Medulla oblongata (tissue), 1 donor: Measurements from ENCODE around the gene DGKH.
A peak's percentile ranks its signal among the peaks of the same experiment; 100 is the strongest.
"Not testable (repeated sequence)": the region's sequence is repeated elsewhere in the genome, so short reads cannot be mapped to it uniquely, and the experiment has no call there.

Experiments
- DNase-seq: peaks from one replicate; pipeline ENCODE4 v3.0.0-alpha.2; 2015; ENCODE audit errors: extremely low spot score

Gene DGKH

DNA sequence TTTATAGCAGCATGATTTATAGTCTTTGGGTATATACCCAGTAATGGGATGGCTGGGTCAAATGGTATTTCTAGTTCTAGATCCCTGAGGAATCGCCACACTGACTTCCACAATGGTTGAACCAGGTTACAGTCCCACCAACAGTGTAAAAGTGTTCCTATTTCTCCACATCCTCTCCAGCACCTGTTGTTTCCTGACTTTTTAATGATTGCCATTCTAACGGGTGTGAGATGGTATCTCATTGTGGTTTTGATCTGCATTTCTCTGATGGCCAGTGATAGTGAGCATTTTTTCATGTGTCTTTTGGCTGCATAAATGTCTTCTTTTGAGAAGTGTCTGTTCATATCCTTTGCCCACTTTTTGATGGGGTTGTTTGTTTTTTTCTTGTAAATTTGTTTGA, 114.9 kb downstream of the DGKH start:
- not testable (repeated sequence) for DNase-seq

DNA sequence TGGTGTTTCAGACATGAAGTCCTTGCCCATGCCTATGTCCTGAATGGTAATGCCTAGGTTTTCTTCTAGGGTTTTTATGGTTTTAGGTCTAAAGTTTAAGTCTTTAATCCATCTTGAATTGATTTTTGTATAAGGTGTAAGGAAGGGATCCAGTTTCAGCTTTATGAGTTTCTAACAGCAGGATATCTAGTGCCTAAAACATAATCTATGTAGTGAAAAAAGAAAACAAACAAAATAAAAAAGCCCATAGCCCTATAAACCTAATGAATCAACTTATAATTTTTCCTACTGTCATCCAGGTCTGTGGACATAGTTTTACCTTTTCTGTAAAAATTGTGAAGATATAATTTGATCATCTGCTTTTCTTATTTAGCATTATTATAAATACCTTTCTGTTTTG, 115.5 kb downstream of the DGKH start:
- DNase-seq, result not testable (repeated sequence)

DNA sequence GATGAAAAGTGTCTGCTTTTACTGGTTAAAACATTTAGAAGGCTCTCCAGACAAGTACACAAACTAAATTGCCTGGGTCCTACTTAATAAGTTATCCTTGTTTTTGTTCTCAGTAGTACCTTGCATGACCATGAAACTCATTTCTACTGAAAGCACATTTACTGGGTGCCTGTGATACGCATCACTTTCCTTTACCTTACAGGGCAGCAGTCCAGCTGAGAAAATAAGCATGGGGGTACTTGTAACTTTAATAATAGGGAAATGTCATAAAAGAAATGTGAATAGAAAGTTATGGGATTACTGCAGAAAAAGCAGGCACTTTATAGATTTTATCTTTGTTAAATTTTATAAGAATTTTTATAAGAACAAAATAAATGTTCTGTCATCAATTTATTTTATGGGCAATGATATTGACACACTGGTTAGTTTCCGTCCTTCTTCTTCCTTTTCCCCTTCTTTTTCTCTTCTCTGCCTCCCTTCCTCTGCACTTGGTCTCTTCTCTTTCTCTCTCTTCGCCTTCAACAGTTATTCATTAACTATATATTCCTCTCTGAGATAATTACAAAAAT, 116.2 kb downstream of the DGKH start:
- no peak for DNase-seq

DNA sequence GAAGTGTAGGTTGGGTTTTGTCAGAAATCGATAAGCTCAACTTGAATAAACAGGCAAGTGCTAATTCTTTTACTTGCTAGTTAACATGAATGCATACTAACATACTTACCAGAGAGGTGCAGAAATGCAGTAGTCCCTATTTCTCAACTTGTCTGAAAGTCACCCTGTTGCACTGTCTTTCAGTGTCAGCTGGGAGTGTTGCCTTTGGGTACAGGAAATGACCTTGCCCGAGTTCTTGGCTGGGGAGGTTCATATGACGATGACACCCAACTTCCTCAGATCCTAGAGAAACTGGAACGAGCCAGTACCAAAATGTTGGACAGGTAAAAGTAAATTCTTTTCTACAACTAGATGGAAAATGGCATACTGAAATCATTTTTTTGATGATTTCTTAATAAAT, 120.0 kb downstream of the DGKH start:
- DNase-seq, result no peak

DNA sequence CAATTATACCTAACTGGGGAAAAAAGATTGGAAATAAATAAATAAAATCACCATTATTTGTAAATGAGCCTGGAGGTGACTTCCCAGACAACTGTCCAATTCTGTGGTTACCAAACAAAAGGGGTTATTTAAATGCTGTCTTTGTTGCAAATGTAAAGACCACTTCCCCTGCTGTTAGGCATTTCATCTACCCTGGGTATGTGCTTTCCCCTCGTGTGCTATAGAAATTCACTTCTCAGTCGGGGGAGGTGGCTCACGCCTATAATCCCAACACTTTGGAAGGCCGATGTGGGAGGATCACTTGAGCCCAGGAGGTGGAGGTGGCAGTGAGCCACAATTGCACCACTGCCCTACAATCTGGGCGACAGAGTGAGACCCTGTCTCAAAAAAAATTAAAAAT, 121.6 kb downstream of the DGKH start:
- DNase-seq, result no peak

DNA sequence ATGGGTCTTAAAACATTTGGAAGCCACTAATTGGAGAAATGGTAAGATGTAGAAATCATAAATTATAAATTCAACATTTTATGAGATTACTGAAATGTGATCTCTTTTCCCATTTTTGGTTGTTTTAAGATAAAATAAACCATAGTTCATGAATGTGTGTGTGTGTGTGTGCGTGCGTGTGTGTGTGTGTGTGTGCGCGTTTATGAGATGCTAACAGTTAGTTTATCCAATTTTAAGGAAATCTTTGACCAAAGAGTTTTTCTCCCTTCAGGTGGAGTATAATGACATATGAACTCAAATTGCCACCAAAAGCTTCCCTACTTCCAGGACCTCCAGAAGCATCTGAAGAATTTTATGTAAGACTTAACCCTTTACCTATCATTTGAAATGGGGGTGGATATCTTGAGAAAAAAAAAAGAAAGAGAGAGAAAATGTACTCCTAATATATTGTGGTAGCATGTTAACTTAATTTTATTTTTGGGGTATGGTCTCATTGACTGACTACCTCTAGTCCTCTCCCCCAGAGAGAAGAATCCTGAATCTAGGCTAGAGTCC, 125.4 kb downstream of the DGKH start:
- DNase-seq, result no peak

DNA sequence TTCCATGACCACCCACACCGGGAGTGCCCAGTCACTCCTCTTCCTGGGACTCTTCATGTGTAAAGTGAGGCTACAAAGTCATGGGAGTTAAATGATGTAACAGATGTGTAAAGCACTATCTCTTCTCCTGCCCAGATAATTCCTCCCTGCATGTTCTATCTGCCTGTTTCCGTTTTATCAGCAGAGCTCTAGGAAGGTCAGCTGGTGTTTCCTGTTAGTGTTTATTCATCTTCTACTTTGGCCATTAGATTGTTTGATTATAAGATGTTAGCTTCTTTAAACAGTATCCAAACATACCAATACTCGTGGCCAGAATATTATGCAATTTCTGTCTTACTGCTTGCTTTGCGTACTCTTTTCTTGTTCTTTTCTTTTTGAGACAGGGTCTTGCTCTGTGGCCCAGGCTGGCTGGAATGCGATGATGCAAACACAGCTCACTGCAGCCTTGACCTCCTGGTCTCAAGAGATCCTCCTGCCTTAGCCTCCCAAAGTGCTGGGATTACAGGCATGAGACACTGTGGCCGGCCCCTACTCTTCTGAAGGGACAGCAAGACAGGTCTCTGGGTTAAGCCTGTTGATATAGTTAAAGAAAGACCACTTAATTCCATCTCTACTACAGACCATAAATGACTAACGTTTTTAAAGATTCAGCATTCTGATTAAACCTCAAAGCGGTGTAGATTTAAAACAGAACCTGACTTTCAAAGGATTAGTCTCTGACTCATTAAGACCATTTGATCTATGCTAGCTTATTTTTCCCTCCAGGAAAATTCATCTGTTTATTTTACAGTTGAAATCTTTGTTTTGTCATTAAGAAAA, 126.1 kb downstream of the DGKH start:
- DNase-seq, result no peak

DNA sequence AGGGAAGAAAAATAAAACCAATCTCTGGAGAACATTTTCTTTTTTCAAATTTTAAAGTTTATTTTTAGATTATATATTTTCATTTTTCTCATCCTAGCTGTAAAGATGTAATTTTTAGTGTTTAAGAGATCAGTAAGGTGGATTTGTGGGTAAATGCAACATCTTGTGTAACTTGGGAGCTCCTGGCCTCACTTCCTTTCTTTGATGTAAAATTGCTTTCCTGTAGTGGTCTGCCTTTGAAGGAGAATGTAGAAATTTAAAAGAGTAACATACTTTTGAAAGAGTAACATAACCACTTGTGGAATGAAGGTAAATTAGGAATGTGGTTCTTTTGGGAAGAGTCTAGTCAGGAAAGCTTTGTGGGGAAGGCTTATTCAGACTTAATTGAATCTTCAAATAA, 127.8 kb downstream of the DGKH start:
- no peak for DNase-seq

DNA sequence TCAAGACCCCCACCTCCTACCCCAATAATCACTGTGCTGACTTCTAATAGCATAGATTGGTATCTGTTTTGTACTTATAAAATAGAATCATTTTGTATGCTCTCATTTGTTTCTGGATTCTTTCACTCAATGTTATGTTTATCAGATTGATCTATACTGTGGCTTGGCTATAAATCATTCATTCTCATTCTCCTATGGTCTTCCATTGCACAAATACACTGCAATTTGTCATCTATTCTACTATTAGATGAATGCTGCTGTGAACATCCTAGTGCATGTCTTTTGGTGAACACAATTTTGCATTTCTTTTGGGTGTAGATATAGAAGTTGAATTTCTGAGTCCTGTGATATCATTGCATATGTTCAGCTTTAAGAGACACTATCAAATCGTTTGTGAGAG, 128.7 kb downstream of the DGKH start:
- DNase-seq, result no peak

DNA sequence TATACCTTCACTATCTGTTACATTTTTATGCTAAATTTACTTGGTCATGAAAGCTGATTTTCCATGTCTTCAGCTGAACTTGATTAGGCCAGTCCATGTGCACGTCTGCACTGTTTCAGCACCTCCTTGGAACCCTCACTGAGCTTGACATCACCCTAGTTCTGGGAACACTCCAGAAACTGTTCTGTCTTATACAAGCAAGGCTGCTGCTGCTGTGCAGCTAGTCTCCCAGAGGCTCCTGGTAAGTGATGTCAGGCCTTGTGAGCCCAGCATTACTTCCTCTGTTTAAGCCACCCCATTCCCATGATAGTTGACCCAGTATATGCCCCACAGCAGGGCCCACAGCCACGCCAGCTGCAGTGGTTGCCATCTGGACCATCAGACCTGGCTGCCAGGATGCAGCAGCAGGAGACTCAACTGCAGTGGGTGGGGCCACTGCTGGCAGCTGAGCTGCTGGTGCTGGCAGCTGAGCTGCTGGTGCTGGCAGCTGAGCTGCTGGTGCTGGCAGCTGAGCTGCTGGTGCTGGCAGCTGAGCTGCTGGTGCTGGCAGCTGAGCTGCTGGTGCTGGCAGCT, 133.0 kb downstream of the DGKH start:
- no peak for DNase-seq

DNA sequence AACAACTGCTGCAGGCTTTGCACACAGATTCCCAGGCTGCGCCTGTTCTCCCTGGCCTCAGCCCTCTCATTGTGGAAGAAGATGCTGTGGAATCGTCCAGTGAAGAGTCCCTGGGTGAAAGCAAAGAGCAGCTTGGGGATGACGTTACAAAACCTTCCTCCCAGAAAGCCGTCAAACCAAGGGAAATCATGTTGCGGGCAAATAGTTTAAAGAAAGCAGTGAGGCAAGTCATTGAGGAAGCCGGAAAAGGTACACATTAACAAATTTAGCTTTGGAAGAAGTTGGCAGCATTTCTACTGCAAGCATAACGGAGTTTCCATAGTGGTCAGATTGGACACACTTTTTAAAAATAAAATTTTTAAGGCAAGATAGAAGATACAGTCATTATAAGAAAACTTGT, 140.6 kb downstream of the DGKH start:
- no peak for DNase-seq

DNA sequence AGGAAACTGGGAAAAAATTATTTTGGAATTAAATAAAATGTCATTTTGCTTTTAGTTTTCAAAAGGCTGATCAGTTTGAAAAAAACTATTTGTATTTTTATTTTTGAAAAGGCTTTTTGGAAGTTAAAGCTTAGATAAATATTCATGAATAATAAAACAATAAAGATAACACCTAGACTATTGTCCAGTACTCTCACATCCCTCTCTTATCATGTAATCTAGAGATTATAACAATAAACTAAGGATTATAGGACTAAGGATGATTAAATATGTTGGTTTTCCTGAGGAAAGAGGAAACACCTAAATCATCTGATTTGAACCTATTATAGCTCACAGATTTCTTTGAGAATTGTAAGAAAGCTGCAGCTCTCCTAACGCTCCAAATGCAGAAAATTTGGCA, 142.1 kb downstream of the DGKH start:
- DNase-seq, result no peak

DNA sequence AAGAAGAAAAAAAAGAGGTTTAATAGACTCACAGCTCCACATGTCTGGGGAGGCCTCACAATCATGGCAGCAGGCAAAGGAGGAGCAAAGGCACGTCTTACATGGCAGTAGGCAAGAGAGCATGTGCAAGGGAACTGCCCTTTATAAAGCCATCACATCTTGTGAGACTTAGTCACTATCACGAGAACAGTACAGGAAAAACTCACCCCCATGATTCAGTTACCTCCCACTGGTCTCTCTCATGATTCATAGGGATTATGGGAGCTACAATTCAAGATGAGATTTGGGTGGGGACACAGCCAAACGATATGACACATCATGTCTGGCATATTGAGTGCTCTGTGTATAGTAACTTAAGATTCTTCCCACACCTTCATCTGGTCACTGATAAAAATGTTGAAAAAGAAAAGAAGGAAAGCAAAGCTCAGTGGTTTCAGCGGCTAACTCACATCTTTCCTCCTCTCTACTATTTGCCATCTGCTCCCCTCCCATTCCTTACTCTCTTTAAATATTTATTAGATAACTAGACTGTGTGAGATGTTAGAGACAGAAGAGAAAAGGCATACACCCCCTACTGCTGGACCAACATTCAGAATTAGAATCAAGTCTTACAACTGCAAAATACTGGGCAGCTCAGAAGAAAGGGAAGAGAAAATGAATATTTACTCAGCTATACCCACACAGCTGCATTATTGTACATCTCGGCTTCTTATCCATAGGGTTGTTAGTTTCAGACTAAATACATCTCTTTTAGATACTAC, 163.4 kb downstream of the DGKH start:
- DNase-seq, result no peak

DNA sequence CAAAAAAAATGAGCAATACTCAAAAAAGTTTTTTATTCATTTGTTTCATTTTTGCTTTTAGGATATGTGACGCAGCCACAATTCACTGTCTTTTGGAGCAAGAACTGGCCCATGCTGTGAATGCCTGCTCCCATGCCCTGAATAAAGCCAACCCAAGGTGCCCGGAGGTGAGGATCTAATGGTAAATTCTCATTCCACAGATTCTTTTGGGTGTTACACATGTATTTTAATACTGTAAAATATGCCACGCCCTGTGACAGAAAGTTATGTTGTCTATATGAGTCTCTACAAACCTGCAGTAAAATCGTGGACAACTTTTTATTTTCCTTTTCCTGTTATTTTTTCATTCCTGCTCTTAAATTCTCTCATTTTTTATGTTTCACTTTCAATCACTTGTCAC, 166.0 kb downstream of the DGKH start:
- no peak for DNase-seq

DNA sequence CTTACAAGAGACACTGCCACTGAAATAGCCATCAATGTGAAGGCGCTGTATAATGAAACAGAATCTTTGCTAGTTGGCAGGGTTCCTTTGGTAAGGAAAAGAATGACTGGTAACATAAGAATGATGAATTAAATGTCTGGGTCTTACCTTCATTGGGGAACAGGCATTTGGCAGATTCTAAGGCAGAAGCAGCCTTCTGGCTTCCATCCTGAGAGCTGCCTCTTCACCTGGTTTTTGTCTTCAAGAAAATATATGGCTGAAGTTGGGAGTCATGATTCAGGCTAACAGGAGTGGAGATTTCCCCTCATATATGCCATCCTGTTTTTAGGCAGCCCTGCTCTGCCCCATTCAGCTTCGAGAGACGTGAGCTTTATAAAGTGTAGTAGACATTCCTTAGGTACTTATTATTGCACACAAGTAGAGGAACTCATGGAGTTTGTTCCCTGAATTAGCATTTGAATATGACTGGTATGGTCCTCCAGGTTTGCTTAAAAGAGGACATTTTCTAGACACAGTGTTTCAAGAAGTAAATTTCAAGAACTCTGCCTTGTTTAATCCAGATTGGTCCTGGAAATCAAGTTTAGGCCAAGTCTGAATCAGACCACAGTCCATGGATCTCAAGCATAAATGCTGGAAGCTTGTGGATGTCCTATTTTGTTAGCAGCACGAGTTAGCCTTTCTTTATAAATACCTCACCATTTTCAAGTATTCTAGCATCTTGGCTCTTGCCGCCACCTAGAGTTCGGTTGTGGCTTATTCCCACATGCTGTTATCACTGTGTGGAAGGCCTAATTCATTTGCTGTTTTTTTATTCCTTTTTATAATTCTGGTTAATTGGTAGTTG, 167.4 kb downstream of the DGKH start:
- peak; percentile 31 for DNase-seq

DNA sequence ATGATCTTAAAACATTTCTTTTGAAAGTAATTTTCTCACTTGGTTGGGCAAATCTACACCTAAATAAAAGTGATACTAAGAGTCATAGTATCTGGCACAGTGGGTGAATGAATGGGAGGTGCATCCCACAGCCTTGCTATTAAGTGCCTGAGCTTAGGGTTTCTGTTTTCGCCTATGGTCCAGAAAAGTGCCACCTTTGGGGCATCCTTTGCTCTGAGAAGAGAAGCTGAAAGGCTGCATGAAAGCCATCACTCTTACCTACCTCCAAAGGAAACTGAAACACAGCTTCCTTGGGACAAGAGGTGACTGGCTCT, 167.9 kb downstream of the DGKH start:
- no peak for DNase-seq

DNA sequence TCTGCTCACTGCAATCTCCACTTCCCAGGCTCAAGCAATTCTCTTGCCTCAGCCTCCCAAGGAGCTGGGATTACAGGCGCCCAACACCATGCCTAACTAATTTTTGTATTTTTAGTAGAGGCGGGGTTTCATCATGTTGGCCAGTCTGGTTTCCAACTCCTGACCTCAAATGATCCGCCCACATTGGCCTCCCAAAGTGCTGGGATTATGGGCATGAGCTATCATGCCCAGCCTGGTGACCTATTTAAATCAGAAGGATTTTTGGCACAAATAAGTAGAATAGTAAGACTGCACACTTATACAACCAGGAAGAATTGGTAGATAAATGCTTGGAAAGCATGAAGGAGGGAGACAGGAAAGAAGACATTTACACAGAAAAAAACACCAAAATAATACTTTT, 170.1 kb downstream of the DGKH start:
- no peak for DNase-seq

DNA sequence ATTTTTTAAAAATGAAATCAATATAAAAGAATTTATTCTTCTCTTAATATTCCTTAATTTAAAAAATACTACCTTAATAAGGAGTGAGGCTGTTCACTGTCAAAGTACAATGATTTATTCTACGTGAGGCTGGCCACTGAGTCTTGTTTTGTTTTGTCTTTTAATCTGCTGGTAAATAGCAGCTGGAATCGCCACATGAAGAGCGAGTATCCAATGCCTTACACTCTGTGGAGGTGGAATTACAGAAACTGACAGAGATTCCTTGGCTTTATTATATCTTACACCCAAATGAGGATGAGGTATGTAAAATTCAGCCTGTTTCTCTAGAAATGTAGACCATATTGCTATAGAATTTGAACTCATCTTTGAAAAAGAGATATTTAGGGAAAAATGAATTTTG, 170.6 kb downstream of the DGKH start:
- DNase-seq, result no peak

DNA sequence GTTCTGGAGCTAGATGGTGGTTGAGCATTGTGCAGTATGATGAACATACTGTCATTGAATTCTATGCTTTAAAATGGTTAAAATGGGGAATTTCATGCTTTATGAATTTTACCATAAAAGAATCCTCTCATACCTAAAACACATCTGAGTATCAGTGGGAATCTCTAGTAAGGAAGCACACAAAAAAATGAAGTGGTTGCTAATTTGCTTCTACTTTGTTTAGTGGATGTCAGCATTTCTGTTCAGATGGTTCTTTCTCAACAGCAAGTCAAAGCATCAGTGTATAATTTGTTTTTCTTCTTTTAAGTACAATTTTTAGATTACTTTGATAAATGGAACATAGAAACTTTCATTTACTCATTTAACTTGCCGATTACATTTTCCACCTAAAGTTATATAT, 171.4 kb downstream of the DGKH start:
- DNase-seq, result no peak

DNA sequence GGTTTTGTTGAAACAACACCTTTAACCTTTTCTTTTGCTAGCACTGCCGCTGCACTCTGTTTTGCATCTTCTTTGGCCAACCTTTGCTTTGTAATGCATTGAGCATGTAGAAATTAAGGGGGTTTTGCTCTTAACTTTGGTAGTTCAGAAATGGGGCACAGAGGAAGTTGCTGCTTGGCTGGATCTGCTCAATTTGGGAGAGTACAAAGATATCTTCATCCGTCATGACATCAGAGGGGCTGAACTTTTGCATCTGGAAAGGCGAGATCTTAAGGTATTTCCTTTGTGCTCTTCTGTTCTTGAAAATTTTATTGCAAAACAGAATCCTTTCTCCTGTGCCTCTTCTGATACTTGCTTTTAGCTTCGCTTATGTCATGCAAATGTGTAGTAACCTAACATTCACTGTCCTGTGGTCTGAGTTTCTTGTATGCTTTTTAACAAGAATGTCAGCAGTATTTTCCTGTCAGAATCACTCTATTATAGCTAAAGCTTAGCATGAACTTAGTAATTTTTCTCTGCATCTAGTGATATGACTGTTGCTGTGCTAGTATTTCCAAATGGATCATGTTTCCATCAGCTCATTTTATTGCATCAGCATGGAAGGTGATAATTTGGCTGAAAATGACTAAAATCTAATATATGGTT, 172.8 kb downstream of the DGKH start:
- no peak for DNase-seq

DNA sequence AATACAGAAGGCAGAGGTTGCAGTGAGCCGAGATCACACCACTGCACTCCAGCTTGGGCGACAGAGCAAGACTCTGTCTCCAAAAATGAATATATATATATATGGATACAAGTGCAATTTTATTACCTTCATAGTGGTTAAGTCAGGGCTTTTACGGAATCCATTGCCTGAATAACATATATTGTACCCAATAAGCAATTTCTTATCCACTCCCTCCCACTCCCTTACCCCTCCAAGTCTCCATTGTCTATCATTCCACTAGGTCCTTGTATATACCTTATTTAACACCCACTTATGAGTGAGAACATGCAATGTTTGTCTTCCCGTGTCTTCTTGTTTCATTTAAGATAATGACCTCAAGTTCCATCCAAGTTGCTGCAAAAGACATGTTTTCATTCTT, 175.2 kb downstream of the DGKH start:
- no peak for DNase-seq
